Dermis blood vessel endothelial cell (primary cell): ENCODE data around the gene ACTBL2. TPM values are rescaled to one million over a fixed set of nuclear protein-coding genes. Genes with fewer than 3 reads are reported as not detected.
"Not testable (repeated sequence)": the region's sequence is repeated elsewhere in the genome, so short reads cannot be mapped to it uniquely, and the experiment has no call there.

Source experiments
- DNase-seq: peaks from one replicate; pipeline ENCODE4 v3.0.0; 2010
- total RNA-seq: library from RNA; depleted of rRNA; stranded (reverse); fragments of >200 nt; gene quantifications from 2 replicates; pipeline ENCODE4 v1.2.3, GENCODE V29; 2014

The ACTBL2 gene
- total RNA-seq, 1 donor from 2014 or later: 0.17 TPM

- DNase-seq: peak; percentile 96
Measured at GRCh38 chr5:57494104-57495098, 11.8 kb upstream of the ACTBL2 start.

GRCh38 chr5:57493034-57493433, 10.4 kb upstream of the ACTBL2 start:
- DNase-seq: peak; percentile 90

GRCh38 chr5:57492632-57493031, 10.0 kb upstream of the ACTBL2 start:
- peak; percentile 48 for DNase-seq

GRCh38 chr5:57491369-57491965, 8.9 kb upstream of the ACTBL2 start:
- no peak for DNase-seq

GRCh38 chr5:57488215-57488955, 5.8 kb upstream of the ACTBL2 start:
- DNase-seq: peak; percentile 94

GRCh38 chr5:57486027-57486602, 3.5 kb upstream of the ACTBL2 start:
- no peak for DNase-seq

GRCh38 chr5:57478826-57479225, 3.8 kb downstream of the ACTBL2 start:
- DNase-seq: no peak

GRCh38 chr5:57476601-57477056, 6.0 kb downstream of the ACTBL2 start:
- DNase-seq: no peak

- DNase-seq: no peak
Measured at GRCh38 chr5:57470339-57470738, 12.3 kb downstream of the ACTBL2 start.

GRCh38 chr5:57468481-57469163, 14.0 kb downstream of the ACTBL2 start:
- no peak for DNase-seq

- no peak for DNase-seq
Measured at GRCh38 chr5:57466544-57466943, 16.1 kb downstream of the ACTBL2 start.

GRCh38 chr5:57460056-57460455, 22.6 kb downstream of the ACTBL2 start:
- DNase-seq: not testable (repeated sequence)

- DNase-seq: no peak
Measured at GRCh38 chr5:57458443-57458842, 24.2 kb downstream of the ACTBL2 start.

GRCh38 chr5:57456531-57457135, 26.0 kb downstream of the ACTBL2 start:
- no peak for DNase-seq

- DNase-seq: no peak
Measured at GRCh38 chr5:57455511-57456455, 26.8 kb downstream of the ACTBL2 start.

- no peak for DNase-seq
Measured at GRCh38 chr5:57454896-57455295, 27.7 kb downstream of the ACTBL2 start.

GRCh38 chr5:57453728-57454127, 28.9 kb downstream of the ACTBL2 start:
- no peak for DNase-seq

- DNase-seq: no peak
Measured at GRCh38 chr5:57452885-57453284, 29.7 kb downstream of the ACTBL2 start.

- DNase-seq: peak; percentile 76
Measured at GRCh38 chr5:57450991-57451876, 31.4 kb downstream of the ACTBL2 start.
